Measurements from ENCODE around the gene RILP. TPM values are rescaled to one million over a fixed set of nuclear protein-coding genes. Genes with fewer than 3 reads are reported as not detected.
A peak's percentile ranks its signal among the peaks of the same experiment; 100 is the strongest.

The RILP gene
- total RNA-seq, 1 donor from 2014 or later: 3.4 TPM

DNA sequence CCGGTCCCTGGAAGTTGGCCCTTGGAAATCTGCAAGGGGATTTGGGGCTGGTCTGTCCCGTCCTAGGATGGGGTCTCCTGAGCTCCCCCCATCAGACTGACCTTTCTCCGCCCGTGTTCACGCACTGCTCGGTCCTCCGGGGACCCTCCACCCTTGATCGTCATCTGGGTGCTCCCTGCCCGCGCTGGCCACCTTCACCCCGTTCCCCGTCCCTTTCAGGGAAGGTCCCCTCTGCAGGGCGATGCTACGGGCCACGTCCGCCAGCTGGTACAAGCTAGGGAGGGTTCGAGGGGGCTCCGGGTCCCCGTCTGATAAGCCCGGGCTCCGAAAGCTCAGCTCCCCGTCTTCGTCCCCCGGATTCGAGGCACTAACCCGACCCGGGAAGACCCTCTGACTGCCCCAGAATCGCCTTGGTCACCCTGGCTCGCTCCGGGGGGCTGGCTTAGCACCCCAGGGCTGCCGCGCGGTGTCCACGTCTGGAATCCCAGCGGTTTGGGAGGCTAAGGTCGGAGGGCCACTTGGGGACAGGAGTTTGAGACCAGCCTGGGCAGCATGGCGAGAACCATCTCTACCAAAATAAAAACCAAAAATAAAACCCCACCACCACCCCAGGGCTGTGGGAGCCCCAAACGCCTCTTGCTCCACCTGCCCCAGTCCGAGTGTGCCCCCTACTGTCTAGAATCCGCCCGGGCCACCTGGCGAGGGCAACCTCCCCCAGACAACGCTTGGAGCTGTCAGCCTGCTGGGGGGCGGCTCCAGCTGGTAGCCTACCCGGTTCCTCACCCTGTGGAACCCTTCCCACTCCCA is 20.0 kb downstream of the RILP start:
- DNase-seq (ENCODE audit: low spot score): no peak

DNA sequence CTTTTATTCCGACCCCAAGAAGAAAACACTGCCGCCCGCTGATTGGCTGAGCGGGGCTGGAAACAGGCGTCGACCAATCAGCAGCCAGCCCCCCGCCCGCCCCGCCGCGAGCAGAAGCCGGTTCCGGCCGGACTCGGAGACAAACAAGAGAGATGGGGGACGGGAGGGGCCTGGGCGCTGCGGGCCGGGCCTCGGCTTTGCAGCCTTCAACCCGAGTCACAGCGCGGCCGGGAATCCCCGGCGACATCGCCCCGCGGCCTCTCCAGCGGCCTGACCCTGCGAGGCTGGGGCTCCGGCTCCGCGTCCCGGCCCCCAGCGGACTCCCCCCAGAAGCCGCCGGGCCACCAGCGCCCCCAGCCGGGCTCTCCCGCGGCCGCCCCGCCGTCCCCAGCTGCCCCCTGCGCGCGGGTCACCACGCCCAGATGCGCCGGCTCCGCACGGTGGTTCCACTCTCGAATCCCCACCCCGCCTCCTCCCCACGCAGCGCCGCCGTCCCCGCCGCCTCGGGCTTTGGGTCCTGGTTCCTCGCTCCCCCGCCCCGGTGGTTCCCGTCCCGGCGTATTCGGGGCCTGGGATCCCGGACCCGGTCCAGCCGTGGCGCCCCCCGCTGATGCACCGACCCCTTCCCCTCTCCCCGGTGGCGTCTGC is 20.7 kb downstream of the RILP start:
- DNase-seq (ENCODE audit: low spot score): peak; percentile 96

DNA sequence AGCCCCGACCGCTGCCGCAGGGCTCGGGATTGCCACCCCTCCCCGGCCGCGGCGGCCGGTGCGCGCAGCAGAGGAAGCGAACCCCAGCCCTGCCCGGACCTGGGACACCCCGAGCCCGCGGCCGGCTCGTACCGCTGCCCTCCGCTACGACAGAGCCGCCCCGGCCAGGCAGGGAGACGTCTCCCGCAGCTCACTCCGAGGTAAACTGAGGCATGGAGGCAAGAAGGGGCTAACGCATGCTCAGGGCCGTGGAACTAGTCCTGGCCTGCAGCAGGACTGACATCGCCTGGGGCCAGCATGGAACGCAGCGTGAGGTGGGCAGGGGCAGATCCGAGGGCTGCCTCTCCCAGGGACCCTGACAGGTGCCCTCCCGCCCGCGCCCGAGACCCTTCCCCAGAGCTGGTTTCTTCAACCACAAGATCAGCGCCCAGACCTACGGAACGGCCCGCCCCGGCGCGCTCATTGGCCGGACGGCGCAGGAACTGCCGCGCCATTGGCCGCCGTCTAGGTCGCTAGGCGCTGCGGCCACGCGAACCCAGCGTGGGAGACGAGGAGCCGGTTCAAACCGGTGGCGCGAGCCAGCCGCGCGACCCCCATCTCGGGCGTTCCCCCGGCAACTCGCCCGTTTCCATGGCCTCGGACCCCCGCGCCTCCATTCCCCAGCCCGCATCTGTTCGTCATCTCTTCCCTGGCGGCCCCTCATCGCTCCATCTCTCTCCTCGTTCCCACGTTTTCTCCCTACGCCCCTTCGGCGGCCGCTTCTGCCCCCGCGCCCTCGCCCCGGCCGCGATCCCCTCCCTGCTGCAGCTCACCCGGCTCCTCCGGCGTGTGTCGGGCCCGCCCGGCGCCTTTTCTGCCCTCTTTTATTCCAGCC is 21.4 kb downstream of the RILP start, which contains the start of gene SLC43A2:
Gene SLC43A2 (minus strand): TSS at position 853 of the 874 bp plus-strand sequence. CDS start 960 bp downstream, outside the sequence.
- peak; percentile 83 for DNase-seq (ENCODE audit: low spot score)

DNA sequence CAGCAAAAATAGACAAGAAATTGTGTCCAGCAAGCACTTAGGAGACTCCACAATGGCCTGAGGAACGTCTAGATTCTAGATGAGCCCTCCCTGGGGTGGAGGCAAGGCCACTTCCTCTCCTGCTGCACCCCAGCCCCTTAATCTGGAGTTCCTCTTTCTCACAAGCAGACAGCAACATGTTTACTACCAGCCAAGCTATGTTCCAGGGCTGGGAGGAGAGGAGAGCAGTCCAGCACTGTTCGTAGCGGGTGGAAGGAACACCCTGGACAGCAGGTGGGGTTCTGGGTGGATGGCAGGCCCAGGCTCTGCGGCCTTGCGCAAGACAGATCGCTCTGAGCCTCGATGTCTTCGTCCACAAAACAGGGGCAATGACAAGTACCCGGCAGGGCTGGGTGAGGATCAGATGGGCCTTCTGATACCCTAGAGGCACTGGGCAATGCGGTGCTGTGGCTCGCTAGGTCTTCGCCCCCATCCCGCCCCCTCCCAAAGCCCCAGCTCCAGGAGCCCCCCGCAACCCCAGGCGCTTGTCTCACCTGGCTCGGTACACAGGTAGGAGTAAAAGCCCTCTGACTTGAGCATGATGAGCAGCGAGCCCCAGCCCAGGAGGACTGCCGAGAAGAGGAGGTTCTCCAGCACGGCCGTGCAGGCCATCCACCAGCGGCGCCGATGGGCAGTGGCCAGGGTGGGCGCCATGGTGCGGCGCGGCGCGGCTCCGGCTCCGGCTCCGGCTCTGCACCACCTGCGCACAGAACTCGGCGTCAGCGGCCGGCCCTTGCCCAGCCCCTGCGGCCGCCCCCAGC is 22.3 kb downstream of the RILP start:
- DNase-seq (ENCODE audit: low spot score): peak; percentile 52

DNA sequence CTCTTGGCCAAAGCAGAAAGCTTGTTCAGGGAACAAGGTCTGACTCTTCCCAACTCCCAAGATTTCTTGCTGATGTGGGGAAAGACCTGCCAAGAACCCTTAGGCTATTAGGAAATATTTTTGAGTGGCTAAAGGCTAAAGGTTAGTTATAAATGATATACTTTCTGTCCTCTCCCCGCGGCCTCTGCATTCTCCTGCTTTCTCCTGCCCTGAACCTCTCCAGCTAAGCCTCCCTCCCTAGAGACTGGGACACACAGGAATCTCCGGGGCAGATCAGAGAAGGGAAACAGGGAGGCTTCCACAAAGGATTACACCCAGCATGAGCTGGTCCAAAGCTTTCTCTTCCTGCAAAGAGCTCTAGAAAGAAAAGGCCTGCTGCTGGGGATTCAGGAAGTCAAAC is 23.3 kb downstream of the RILP start:
- no peak for DNase-seq (ENCODE audit: low spot score)

DNA sequence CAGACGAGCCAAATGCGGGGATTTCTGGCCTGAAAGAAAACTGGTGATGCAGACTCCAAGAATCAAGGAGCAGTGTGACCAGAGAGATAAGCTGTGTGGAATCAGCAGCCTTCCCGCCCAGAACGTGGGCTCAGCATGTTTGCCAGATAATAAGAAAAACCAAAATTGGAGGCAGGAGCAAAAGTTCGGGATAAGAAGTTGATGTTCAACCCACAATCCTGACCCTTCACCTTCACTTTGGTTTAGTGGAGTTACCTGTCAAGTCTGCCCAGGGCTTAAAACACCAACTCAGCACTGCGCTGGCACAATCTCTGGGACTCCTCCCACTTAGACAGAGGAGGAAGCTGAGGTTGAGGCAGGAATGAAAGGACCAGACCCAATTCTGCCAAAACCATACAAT is 24.1 kb downstream of the RILP start:
- no peak for DNase-seq (ENCODE audit: low spot score)

DNA sequence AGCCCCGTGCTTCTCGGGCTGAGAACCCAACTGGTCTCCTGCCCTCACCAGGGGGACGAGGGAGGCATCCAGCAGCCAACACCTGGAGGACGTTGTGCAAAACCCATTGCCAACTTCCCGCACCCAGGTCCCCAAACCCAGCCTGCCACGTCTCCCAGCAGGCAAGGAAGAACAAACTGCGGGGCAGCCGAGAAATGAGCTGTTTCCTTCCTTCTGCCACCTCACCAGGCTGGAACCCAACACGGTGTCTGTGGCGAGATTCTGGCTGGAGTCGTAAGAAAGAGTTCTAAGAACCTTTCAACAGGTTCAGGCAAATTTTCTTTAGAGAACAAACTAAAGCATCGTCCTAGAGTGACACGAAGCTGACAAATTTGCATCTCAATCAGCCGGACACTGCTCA is 24.6 kb downstream of the RILP start:
- no peak for DNase-seq (ENCODE audit: low spot score)

DNA sequence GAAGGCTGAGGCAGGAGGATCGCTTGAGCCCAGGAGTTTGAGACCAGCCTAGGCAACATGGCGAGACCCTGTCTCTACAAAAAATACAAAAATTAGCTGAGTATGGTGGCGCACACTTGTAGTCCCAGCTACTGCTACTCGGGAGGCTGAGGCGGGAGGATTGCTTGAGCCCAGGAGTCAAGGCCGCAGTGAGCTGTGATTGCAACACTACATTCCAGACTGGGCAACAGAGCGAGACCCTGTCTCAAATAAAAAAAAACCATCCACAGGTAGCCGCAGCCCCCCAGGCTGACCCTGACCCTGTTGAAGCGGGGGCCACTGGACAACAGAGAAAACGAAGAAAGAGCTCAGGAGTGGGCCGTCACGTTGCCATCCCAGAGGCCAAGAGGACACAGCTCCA is 25.0 kb downstream of the RILP start:
- no peak for DNase-seq (ENCODE audit: low spot score)

DNA sequence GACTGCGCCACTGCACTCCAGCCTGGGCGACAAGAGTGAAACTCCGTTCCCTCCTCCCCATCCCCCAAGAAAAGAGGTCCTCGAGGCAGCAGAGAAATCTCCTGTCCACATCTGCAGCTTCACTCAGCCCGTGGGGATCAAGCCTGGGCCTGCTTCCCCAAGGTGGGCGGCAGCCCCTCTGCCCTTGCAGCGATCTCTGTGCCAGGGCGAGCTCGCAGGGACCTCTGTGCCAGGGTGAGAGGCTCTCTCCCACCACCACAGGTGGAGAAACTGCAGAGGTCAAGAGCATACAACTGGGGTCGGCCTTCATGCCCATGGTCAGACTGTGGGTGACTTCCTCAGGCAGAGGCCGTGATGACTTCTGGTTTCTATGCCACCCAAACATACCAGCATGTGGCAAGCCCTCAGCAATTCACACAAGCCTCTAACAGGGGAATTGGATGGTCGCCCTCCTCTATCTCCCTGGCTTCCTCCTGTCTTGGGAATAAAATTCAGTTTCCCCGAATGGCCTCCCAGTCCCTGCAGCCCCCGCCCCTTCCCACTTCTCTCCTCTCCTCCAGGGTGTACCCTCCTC is 26.5 kb downstream of the RILP start:
- no peak for DNase-seq (ENCODE audit: low spot score)

DNA sequence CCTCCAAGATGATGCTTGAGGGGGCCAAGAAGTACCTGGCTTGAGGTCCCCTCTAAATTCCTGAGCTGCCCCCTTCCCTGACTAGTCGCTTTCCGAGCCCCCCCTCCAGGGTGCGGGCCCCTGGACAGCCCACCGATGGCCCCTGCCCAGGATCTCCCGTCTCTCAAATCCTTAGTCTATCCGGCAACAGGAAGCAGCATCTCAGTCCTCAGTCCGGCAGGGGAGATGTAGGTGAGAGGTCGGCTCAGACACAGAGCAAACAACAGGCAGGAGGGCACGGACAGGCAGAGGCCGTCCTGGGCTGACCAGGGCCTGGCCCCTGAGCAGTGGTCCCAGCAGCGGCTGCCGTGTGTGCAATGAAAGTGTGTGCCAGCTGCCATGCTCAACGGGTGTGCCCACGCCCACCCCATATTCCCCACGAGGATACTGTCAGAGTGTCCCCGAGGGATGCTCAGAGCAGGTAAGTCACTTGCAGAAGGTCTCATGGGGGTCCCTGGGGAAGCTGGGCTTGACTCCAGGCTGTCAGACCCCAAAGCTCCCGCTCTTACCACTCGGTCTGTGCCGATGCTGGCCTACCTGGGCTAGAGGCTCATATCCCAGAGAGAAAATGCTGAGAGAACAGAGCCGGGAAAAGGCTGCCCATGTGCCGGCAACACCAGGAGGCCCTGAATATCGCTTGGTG is 28.3 kb downstream of the RILP start:
- DNase-seq (ENCODE audit: low spot score): no peak

DNA sequence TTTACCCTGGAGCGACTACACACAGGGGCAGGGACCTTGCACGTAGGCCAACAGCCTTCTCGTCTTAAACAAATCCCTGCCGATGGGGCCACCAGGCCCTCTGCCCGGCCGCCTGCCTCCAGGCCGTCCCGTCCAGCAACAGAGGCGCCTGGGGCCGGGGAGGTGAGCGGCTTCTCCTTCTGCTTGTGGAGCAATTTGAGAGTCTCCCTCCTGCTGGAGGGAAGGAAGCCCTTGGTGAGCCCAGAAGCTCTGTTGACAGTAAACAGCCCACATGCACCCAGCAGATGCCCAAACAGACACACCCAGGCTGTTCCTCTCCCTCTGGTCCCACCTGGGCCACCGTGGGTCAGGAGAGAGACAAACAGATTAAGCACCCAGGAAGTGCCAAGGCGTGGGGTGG is 29.2 kb downstream of the RILP start:
- DNase-seq (ENCODE audit: low spot score): no peak

DNA sequence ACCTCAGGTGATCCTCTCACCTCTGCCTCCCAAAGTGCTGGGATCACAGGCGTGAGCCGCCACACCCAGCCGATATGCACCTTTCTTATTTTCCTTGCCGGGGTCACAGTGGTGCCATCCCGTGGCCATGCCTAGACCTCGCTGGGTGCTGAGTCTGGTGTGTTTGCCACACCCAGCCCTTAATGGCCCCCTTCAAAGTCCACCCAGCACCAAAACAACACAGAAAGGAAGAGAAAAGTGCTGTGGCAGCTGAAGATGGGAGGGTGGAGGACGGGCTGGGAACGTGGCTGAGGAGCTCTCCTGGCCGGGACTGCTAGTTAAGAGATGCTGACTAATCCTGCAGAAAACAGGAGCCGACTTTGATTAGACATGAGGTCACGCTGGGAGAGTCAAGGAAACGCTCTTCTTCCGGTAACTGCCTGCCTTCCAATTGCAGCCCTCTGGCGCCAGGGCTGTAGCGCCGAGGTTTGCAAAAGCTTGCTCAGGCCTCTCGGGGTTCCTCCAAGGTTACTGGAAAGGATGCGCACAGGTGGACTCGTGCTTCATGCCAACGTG is 32.0 kb downstream of the RILP start:
- DNase-seq (ENCODE audit: low spot score): peak; percentile 22

DNA sequence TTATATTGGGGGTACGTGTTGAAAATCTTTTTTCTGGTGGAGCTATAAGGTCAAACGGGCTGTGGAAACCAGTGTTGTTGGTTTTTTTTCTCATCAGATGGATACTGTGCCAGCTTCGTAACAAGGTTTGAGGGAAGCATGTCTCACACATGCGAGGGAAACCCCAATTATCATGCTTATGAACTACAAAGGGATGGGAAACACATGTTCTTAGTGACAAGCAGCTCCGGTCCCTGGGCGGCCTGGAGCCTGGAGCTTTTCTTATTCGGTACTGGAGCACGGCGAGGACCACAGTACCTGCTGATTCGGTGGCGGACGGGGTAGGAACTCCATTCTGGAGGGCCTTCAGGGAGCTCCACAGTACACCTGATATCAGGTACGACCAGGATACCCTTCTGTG is 33.6 kb downstream of the RILP start:
- no peak for DNase-seq (ENCODE audit: low spot score)

DNA sequence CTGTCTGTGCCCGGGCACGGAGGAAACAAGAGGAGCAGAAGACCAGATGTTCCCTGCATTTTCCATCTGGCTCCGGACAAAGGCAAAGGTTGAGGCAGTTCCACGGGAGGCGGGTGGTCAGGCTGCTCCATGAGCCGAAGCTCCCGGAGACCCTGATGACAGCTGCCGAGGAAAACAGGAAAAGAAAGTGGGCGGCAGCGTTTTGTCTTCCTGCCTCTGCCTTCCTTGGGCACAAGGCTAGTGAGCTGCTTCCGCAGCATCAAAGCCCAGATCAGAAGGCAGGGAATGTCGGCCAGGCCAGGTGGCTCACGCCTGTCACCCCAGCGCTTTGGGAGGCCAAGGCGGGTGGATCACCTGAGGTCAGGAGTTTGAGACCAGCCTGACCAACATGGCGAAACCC is 37.3 kb downstream of the RILP start:
- no peak for DNase-seq (ENCODE audit: low spot score)

DNA sequence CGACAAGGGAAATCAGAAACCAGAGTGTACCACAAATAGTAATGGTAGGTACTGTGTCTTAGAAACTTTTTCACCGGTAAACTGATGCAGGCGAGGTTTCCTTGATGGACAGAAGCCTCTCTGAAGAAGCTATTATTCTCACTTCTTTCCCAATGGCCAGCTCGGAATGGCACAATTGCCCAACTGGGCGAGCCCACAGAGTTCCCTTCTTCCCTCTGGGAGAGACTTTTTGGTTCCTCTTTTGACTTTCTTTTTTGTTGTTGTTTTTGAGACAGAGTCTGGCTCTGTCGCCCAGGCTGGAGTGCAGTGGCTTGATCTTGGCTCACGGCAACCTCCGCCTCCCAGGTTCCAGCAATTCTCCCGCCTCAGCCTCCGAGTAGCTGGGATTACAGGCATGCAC is 38.0 kb downstream of the RILP start:
- peak; percentile 31 for DNase-seq (ENCODE audit: low spot score)

DNA sequence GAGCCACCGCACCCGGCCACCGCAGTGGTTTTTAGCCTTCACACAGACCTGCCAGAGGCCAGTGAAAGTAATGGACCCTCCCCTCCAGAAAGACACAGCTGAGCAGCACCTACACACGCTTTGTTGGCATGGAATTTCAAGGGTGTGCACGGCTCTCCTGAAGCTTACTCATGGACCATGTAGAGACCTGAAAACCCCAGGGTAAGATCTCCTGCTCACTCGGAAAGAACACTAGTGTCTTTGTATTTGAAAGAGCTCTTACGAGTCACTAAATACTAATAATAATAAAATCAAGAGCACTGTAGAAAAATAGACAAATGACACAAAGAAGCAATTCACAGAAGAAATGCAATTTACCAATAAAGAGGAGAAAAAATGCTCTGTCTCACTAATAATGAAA is 41.0 kb downstream of the RILP start:
- DNase-seq (ENCODE audit: low spot score): no peak

DNA sequence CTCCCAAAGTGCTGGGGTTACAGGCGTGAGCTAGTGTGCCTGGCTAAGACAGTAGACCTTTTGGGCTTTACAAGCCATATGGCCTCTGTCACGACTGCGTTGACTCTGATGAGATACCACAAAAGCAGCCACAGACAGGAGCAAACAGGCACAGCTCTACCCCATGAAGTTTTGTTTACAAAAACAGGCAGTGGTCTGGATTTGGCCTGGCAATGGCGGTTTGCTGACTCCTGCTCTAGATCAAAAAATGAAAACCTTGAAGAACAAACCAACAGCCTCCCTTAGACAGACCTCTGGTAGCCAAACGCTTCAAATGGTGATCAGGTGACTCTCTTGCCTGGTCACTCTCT is 41.7 kb downstream of the RILP start:
- no peak for DNase-seq (ENCODE audit: low spot score)

DNA sequence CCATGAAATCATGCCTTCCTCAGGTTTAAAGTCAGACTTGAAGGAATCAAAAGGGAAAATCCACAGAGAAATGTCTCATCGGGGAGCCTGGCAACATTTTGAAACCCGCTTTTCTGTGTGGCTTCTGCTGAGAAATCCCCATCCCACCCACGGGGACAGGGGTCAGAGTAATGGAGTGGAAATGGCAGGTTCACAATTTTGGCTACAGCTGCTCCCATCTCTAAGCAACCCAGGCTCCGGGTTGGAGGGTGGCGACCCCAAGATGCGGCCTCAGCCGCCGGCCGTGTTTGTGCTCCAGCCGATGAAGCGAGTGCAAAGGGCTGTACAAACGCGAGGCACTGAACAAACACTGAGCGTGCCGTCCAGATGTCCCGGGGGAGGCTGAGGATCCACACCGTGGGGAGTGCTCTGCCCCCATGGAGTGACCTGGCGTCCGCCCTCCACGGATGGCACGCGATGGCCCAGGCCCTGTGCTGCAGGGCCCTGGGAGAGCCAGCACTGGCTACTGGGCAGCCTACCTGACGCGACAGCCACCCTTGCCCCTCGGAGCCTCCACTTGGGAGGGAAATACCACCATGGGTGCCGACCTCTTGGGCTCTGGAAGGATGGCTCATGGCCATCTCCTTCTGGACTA is 43.2 kb downstream of the RILP start:
- no peak for DNase-seq (ENCODE audit: low spot score)

DNA sequence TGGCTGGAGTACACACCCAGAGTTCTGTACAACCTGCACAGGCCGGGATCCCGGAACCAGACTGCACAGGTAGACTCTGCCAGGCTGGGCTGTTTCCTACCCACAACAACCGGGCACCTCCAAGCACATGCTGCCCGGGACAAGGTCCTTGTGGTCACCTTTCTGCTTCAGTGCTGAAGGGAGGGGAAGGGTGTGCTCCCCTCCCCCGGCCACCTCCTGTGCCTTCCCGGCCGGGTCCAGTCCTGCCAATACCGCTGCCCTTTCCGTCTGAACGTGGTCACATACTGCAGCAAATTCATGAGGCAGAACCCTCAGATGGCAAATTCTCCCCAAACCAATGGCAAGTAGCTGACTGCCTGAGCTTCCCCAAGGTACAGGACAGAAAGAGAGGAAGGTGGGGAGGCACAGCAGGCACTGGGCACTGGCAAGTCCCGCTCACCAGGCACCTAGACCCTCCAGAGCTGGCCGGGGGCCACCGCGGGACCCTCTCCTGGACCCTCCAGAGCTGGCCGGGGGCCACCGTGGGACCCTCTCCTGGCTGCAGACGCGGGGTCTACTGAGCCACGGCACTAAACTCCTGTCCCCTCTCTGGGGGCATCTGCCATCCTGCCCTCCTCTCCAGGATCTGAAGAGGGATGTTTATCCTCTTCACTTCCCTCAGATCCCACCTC is 43.9 kb downstream of the RILP start:
- DNase-seq (ENCODE audit: low spot score): no peak

All from umbilical cord (tissue), 2 donors.